Stimulated activated CD8-positive, alpha-beta memory T cell treated with anti-CD3 and anti-CD28 coated beads, Interleukin-2, amount 100 ng/mL, for 1 hour (primary cell): ENCODE results near the gene PPIF.

Experiments
- DNase-seq, 2 donors: peaks; one replicate each; pipeline ENCODE4 v3.0.0-alpha.2; 2020; ENCODE audit warnings: low read depth in 2 of 2

The PPIF gene

DNA sequence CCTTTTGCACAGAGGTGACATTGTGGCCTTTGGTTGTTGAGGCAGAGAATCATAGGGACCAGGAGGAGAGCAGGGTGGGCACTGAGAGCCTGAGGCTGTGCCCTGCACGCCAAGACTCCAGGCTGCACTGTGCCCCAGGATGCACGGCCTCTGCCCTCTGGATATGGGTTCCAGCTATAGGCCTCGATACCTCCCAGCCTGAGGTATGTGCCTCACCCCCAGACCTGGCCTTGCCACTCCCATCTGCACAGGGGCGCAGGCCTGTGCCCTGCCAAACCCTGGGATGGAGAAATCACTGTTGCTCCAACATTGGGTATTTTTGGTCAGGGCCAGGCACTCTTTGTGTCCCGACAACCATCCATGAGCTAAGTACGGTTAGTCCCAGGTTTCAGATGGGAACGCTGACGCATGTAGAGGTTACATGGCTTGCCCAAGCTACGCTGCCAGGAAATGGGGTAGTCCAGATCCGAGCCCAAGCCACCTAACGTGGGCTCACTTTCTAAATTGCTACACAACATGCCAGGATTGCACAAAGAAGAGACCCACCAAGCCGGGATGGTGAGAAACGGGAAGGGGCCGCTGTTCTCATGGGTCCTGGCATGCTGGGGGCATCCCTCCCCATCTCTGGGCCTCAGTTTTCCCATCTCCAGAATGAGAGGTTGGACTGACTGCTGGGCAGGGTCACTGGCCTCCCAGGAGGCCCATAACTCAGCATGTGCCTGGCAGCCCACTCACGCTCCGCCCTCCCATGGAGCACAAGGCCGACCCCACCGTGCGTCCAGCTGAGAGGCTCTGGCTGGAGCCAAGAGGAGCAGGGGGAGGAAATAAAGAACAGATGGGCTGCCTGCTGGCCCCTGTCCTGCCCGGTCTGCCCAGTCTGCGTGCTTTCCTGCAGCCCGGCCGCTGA, 54.0 kb downstream of the PPIF start:
- DNase-seq = no peak

DNA sequence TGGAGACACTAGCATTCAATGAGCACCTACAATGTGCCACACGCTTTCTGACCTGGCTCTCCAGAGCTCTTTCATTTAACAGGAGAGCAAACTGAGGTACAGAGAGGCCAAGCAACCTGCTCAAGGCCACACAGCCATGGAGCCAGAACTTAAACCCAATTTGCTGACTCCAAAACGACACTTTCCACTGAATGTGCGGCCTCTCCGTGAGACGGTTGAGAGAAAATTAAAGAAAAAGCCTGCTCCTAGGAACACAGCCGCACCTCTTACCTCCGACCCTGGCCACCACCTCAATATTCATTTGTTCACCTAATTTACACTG, 55.3 kb downstream of the PPIF start:
- DNase-seq = no peak

DNA sequence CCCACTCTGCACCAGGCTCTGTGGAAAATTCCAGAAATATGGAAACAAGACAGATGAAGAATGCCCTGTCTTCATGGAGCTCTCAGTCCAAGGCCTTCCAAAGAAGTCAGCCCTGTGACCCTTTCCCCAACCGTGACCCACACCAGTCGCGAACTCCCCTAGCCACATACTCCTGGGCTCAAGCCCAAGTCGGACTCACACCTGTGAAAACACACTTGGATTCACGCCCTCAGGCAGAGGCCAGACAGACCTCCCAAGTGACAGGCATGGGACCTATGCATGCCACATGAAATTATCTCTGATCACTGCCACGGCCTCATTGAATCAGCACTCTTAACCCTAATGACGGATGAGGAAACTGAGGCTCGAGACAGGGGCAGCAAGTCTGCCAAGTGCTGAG, 55.7 kb downstream of the PPIF start:
- DNase-seq = no peak

DNA sequence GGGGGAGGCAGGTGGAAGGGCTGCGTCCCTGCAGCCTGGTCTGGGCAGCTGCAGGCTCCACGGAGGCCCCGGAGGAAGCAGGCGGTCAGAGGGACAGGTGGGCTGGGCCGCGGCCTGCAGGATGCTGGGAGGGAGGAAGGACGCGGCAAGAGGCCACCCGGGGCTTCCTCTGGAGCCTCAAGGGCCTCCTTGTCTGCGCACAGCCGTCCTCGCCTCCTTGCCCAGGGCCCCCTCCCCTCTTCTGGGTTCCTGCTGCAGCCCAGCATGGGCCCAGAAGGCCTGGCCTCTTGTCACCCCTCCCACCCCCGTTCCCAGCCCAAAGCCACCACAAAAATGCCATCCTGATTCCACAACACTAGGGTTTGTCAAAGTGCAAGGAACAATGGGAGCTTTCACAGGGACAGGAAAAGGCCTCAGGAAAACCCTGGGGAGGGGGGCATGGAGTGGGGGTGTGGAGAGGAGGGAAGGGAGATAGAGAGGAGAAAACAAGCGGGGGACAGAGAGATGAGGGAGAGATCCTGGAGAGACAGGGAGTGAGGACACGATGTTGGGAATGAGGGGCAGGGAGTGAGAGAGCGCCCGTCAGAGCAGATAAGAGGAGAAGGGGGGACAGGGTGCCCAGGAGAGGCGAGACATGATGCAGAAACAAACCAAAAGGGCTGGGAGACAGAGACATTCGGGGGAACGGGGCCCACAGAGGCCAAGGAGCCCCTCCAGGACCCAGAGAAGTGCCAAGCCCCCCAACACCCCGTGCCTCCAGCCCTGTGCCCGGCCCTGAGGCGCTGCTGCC, 56.4 kb downstream of the PPIF start:
- DNase-seq = no peak

DNA sequence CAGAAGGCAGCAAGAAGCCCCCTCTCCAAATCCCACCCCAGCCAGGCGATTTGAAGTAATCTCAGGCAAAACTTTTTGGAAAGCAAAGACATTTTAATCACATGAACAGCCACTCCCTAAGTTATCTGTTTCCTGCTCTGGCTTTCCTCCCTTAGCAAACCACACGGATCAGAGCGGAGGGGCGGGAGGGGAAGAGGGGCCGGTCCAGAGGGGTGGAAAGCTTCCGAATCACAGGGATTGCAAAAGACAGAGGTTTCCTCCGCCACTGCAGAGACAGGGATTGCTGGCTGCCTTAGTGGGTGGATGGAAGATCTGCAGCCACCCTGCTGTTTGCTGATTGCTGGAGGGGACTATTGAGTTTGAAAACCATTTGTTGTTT, 57.0 kb downstream of the PPIF start:
- no peak for DNase-seq

DNA sequence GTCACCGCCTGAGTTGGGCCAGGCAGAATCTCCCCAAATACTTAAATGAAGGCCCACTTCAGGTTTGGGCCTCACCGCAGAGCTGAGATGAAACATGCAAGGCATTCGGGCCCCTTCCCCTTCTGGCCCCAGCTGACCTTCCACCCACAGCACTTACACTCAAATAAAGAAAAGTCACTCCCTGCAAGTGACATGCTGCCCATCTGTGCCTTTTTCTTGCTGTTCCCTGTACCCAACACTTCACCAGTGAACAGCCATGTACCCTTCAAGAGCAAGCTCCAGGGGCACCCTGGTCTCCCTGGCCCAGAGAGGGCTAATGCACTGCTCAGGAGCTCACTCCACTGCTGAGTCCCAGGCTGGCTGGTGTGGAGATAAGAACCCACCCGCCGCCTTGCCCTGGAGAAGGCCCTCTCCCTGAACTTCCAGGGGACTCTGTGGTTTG, 57.4 kb downstream of the PPIF start:
- no peak for DNase-seq
